Measurements from ENCODE around the gene OVOL2.

Gene OVOL2

DNA sequence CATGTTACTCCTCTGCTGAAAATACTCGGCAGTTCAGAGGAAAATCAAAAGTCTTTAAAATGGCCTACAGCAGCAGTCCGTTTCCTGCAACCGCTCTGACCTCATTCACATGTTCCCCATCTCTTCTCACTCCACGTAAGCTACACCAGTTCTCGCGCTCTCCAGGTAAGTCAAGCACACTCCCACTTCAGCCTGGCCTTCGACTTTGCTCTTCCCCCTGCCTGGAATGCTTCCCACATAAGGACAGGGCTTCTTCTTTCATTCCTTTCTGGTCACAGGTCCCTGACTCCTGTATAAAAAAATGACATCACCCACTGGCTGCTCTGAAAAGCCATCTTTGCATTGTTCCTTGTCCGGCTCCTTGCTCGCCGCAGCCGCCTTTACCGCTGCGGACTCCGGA is 46.2 kb downstream of the OVOL2 start:
- no peak for DNase-seq

DNA sequence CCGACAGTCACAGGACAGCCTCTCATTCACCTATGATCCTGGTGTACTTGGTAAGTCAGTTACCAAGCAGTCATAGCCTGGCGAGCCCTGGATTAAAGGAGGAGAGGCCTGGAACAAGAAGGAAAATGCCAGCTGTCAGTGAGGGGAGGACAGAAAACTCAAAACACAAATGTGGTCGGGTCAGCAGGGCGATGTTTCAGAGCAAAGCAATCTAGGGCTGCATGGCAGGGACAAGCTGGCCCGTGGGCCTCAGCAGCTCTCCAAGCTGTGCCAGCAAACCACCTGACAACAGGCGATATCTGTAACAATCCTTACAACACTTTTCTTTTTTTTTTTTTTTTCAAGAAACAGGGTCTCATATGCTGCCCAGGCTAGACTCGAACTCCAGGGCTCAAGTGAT is 48.6 kb downstream of the OVOL2 start:
- no peak for DNase-seq

DNA sequence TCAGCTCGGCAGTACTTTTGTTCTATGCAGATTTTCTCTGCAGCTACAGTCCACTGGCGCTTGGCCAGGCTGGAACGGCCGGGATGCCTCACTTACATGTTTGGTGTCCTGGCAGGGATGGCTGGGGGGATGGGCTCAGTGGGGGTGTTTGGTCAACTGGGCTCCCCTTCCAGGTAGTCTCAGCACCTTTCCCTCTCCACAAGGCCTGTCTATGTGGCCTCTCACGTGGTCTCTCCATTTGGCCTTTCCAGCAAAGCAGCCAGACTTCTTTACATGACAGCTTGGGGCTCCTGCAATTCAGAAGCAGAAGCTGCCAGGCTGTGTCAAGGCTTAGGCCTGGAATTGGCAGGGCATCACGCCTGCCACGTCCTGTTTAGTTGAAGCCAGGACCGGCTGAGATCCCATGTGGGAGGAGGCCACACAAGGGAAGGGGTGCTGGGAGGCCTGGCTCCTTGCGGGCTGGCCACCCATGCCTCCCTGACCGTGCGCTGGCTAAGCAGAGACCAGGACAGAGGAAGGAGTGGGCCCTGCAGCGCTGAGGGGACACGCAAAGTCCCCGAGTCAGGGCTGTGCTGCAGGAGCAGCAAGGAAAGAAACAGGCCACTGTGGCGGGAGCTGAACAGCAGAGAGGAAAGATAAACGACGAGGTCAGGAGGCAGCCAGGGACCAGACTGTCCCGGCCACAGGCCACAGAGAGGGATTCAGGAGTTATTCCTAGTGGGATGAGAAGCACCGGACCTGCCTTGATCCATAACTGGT is 50.0 kb downstream of the OVOL2 start:
- no peak for DNase-seq

DNA sequence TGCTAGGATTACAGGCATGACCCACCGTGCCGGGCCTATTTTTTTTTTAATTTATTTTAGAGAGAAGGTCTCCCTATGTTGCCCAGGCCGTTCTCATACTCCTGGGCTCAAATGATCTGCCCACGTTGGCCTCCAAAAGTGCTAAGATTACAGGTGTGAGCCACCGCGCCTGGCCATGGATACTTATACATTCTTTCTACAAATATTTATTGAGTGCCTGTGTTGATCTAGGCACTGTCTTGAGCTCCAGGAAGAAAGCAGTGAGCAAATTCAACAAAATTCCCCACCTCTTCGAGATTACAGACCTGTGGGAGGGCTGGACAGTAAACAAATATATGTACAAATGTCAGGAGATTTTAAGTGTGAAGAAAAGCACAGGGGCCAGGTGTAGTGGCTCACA is 51.0 kb downstream of the OVOL2 start:
- DNase-seq = no peak

DNA sequence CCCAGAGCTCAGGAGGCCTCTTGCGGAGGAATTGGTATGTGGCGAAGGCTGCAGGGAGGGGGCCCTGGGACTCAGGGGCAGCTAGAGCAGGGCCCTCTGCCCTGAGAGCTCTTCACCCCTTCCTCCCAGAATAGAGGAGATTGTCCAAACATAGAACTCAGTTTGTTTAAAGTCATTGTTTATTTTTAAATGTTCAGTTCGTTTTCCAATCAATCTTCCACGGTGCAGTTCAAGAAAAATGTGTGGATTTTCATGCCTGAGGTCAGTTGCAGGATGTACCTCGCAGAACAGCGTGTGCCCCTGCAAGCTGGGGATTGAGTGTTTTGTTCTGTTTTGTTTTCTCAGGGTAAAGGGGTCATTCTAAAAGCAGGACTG is 51.7 kb downstream of the OVOL2 start:
- no peak for DNase-seq

DNA sequence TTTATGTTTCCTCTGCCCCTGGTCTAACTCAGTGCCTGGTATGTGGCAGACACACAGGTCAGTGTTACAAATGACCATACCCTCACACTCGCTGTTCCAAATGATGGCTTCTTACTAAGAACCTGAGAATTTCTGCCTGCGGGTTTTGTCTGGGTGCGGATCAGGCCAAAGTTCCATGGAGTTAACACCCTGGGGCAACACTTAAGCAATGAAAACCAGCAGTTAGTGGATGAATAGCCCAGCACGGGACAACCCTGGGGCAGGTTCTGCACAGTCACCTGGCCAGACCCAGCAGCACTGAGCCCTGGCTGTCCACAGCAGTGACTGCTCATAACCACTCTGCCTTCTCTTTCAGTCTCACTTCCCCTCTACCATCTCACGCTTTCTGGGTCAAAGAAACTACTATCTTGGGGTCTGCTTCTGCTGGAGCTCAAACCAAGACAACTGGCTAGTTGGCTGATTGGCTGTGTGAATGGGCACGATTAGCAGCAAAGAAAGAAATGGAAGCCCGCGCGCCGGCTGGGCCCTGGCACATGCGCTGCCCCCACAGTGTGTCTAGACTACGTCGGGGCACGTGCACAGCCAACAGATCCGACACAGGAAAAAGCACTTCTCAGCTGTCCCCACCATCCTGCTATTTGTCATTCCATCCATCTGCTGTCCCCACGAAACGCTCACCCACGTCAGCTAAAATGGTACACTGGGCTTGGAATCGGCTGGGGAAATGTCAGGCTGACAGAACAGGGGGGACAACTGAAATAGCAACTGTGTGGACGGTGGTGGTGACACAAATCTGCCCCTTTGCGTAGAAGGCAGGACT is 52.3 kb downstream of the OVOL2 start:
- no peak for DNase-seq

DNA sequence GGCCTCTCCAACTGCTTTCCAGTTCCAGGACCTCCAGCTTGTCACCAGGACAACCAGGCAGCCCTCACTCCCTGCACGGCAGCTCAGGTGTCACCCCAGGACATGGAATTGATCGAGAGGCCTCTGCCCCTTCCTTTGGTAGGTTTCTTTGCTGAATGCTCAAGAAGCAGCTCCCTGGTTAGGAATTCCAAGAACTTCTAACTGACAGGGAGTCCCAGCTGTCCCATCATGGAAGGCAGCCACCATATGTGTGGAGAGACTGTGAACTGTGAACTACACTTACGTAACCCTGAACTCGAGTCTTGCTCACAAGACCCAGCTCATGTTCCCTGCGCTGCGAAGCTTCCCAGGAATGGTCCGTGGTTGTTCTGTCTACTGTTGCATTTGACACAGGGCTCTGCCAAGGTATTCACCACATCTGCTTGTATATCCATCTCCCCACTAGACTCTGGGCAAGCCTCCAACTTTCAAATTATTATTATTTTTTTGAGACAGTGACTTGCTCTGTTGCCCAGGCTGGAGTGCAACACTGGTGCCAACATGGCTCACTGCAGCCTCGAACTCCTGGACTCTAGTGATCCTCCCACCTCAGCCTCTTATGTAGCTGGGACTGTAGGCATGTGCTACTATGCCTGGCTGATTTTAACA is 53.2 kb downstream of the OVOL2 start:
- DNase-seq = no peak

DNA sequence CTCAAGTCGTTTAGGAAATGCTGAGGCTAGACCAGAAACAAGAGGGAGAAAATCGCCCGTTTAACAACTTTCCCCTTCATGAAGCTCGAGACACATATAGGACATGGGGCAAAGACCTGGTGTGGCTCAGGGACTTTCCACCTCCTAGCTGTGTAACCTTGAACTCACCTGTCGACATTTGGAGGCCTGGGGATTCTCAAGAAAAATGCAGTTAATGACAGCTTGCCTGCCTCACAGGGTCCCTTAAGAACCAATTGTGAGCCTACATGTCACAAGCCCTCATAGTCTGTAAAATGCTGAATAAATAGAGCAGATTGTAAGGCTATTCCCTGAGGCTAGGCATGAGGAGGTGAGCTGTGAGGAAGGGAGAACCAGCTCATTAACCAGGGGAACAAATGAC is 53.8 kb downstream of the OVOL2 start:
- DNase-seq = no peak

DNA sequence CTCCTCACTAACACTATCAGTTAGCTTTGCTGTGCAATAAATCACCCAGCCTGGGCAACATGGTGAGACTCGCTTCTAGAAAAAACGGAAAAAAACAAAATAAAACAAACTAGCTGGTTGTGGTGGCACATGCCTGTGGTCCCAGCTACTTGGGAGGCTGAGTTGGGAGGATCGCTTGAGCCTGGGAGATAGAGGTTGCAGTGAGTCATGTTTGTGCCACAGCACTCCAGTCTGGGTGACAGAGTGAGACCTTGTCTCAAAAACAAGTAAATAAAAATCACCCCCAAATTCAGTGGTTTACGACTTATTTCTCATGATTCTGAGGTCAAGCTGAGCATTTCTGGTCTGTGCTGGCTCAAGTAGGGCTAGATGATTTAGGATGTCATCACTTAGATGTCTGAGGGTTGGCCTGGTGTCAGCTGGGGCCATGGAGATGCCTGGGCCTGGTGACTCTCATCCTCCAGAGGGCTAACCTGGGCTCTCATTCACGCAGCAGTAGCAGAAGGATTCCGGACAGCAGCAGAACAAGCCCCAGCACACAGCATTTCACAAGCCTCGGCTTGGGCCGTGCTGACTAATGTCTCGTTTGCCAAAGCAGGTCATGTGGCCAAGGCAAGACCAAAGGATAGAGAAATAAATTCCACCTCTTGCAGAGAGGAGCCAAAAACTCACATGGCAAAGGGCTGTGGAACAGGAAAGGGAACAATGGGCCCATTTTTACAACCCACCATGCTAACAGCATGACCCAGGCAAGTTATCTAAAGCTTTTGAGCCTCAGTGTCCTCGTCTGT is 56.4 kb downstream of the OVOL2 start:
- no peak for DNase-seq

DNA sequence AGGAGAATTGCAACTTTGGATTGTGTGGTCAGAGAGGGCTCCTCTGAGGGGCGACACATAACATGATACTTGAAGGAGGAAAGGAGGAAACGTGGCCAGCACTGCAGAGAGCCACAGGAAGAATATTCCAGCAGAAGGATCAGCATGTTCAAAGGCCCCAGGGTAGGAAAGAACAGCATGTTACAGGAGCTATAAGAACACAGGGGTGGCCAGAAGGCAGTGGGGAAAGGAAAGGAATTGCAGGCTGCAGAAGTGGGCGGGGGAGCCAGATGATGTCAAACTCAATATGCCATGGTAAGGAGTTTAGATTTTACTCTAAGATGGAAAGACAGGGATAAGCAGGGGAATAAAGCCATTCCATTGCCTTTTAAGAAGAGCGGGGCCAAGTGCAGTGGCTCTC is 58.1 kb downstream of the OVOL2 start:
- DNase-seq = no peak

DNA sequence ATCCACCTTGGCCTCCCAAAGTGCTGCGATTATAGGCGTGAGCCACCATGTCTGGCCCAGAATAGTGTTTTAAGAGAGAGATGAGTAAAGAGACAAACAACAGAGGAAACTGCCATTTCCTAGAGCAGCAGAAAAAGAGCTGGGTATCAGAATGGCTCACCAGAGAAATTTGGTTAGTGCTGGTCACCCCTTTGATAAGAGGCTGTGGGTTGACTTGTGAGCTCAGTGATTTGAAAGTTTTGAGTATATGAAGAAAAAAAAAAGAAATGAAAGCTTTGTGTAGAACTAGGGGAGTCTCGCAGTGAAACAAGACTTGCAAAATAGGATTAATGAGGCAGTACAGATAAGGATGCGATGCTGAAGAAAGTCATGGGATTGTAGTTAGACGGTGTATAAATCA is 59.3 kb downstream of the OVOL2 start:
- no peak for DNase-seq

DNA sequence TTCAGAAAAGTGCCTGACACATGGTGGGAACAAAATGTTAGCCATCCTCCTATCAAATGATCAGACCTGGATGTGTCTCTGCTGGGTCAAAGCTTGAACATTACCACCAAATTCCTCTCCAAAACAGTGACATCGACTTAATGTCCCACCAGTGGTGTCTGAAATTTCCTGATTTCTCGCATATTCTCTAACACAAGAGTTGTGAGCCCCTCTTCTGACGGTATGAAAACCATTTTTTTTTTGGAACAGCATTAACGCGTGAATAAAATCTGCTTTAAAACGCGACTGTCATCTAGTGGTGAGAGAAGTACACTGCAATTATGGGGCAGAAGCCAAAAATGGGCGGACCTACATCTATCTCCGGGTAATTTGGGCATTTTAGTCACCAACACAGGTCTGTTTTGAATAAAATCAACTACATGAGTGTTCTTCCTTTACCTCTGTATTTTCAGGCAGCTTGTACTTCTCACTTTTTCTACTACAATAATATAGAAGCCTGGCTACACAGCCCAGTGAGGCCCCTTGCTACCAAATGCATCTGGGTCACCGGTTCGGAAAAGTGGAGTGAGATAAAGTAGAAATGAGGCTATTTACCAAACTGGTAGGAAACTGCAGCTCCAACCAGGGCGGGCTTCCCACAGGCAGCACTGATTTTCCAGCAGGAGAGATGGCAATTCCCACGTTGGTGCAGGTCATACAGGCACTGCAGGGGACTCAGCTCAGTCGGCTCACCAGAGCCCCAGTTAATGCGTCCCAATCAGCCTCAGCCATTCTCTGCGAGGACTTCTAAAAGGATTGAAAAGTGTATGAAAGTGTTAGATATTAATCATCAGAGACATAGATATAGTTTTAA is 61.5 kb downstream of the OVOL2 start:
- peak; percentile 72 for DNase-seq

DNA sequence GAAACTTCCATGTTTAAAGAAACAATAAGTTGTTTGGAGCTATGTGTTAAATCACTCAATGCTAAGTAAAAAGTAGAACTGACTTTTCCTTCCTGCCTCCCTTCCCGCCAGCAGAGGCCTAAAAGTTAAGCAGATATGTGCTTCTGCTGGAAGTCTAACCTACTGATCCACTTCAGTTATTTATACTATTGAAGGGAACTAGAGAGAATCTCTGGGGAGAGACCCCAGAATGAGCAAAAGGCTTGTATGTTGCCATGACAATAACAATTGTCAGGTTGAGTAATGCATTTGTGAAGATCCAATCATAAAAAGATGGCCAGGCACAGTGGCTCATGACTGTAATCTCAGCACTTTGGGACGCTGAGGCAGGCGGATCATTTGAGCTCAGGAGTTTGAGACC is 64.2 kb downstream of the OVOL2 start:
- DNase-seq = no peak

DNA sequence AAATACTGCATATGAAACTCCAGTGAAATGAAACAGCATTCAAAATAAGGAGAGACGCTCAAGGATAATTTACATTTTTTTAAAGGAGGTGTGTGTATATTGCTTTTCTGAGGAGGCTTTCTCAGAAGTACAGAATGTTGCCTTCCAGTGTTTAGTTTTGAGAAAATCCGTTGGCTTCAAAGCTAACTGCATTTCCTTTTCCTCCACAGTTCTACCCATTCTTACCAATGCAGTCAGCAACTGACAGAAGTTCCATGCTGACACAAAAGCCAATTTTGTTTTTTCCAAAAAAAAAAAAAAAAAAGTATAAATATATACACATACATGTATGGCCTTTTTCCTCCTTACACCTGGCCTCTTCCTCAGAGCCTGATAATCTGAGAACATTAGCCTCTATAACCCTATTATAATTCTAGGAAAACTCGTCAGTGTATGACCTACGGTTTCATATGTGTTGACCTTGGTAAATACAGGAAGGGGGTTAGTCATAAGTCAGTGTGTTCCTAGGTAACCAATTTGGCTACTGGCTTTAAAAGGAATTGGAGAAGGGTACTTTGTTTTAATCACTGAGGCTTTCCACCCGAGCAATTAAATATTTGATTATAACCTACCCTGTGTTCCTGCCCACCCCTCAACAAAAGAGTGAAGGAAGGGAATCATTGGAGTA is 64.7 kb downstream of the OVOL2 start:
- no peak for DNase-seq

DNA sequence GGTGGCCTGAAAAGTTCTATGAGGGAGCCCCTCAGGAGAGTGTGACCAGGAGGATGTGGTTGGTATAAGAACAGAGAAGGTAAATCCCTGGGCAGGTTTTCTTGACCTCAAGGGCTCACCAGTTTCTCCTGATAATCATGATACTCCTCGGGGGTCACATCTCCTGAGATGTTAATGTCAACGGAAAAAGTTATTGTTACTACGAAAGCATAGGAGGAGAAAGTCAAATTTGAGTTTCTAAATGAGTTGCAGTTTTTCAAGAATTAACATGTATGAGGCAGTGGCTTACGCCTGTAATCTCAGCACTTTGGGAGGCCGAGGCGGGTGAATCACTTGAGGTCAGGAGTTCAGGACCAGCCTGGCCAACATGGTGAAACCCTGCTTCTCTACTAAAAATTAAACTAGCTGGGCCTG is 65.5 kb downstream of the OVOL2 start:
- DNase-seq = no peak

DNA sequence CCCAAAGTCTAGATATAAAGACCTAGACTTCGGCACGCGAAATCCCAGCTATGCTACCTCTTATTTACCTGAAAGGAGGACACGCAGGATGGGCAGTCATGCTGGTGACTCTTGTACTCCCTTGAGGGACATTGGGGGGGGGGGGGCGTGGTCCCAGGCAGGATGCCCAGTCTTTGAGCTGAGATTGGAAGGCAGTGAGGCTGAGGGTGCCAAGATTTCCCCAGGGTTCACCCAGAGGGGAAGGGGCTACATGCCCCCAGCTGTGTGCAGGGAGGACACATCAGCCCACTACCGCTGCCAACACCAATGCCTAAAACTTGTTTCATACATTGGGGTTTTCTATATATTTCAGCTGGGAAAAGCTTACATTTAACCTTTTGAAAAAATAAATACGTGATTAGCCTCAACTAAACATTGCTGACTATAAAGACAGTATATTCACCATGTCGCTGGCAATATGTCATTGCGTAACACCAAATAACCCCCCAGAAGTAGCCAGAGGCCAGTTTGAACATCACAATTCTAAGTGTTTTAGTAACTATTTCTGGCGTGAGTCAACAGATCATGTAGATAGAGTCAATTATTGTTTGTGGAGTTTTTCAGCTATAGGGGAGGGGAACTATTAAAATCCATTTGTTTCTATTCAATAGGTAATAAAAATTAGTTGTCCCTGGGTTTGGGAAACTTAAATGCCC is 67.3 kb downstream of the OVOL2 start:
- no peak for DNase-seq

DNA sequence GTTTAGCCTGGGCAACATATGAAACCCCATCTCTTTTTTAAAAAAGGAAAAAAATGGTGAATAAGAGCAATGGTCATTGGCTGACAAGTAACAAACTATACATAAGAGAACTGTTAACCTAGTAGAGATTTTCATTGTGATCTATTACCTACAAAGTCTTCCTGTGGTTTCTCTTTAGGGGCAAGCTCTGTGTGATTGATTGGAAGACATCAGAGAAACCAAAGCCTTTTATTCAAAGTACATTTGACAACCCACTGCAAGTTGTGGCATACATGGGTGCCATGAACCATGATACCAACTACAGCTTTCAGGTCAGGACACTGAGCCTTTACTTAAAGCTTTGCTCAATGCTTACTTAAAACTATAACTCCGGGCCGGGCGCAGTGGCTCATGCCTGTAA is 69.7 kb downstream of the OVOL2 start:
- DNase-seq = no peak

DNA sequence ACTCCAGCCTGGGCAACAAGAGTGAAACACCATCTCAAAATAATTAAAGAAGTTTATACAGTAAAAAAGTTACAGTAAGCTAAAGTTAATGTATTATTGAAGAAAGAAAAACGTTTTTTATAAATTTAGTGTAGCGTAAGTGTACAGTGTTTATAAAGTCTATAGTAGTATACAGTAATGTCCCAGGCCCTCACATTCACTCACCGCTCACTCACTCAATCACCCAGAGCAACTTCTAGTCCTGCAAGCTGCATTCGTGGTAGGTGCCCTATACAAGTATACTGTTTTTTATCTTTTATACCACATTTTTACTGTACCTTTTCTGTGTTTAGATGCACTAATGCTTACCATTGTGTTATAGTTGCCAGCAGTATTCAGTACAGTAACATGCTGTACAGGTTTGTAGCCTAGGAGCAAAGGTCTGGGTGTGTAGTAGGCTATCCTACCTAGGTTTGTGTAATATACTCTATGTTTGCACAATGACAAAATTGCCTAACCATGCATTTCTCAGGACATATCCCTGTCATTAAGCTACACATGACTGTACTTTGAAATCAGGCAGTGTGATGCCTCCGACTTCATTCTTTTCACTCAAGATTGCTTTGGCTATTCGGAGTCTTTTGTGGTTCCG is 72.2 kb downstream of the OVOL2 start:
- DNase-seq = no peak

DNA sequence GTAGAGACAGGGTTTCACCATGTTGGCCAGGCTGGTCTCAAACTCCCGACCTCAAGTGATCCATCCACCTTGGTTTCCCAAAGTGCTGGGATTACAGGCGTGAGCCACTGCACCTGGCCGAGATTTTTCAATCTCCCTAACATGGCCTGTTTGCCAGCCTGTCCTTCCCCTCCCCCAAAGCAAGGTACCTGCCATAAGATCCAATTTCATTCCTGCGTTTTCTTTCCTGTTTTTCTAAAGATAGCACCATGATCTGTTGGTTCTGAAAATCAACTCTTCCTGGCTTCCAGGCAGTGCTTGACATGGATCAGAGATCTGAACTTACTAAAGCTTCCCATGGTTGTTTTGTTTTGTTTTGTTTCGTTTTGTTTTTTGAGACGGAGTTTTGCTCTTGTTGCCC is 81.4 kb downstream of the OVOL2 start:
- no peak for DNase-seq
